ENCODE results near the gene CNTN4. TPM values are rescaled to one million over a fixed set of nuclear protein-coding genes. Genes with fewer than 3 reads are reported as not detected.

Gene CNTN4
- total and polyA plus RNA-seq, 4 donors: 1.5 to 30.7 (median 5.7) TPM

DNA sequence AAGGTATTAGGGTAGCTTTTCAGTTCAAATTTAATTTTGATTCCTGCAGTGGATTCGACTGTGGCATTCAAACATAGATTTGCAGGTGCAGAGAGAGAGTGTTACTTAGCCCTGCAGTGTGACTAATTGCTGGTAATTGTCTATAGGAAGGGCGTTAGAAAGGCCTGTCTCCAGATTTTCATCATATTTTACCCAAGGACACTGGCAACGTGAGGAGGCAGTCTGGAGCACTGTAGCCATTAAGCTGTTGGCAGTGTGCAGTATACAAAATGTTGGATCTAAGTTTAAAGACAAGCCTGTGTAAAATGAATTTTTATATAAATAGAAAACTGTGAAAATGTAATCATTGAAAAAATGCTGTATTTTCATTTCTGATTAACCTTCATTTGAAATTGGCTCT, 342.9 kb downstream of the CNTN4 start:
- TF ChIP-seq CTCF (IDR thresholded peaks at IDR 0.05; ENCODE audit: control extremely low read depth, extremely low read depth): no peak
- no peak for DNase-seq

DNA sequence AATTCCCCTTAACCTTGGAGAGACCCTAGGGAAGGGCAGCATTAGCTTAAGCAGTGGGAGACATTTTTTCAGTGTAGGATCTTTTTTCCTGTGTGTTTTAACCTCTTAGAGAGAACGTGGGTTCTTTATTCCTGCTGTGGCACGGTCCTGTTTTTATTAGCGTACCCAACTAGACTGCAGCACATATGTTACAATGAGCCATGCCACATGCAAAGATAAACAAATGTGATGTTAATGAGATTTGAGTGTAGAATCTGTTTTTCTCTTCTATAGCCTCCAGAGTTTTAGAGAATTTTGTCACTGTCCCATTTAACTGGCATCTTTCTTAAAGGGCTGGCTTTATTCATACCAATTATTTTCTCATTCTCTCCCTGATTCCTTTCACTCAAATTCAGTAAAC, 347.5 kb downstream of the CNTN4 start:
- H3K4me1 ChIP-seq (ENCODE audit: control insufficient read depth in 5 of 5, insufficient read depth in 5 of 5, low read length in 5 of 5): peaks cover 0 to 9% (median 0%) of the 10 kb centered on the region in 5 donors
- 74 to 76% methylated on average over 3 of the region's 3 CpGs for WGBS, 2 donors
- H3K9me3 ChIP-seq (ENCODE audit: control insufficient read depth in 4 of 4, insufficient read depth in 3 of 4, low read length in 3 of 4): no peaks in the 10 kb centered on the region
- DNase-seq: no peak
- no peak overlapping the region for H3K27ac ChIP-seq (ENCODE audit: low read depth in 1 of 2, low read length in 1 of 2)
- no peak overlapping the region for H3K4me3 ChIP-seq
- no peak for ATAC-seq (ENCODE audit: insufficient read depth, low FRiP score)
- no peak overlapping the region for H3K9ac ChIP-seq (ENCODE audit: insufficient read depth in 1 of 2, low read length in 2 of 2)
- H3K36me3 ChIP-seq (ENCODE audit: control insufficient read depth in 4 of 4, insufficient read depth in 4 of 4, low read length in 4 of 4): no peaks in the 10 kb centered on the region
- no peak for TF ChIP-seq CTCF (IDR thresholded peaks at IDR 0.05; ENCODE audit: control extremely low read depth, extremely low read depth)
- no peaks in the 10 kb centered on the region for H3K27me3 ChIP-seq (ENCODE audit: control insufficient read depth in 3 of 3, insufficient read depth in 3 of 3, low read length in 2 of 3)

More for the DNA sequence above, 342.9 kb downstream of the CNTN4 start:
- Histone ChIP-seq H3K4me1 (ENCODE audit: control insufficient read depth in 5 of 5, insufficient read depth in 5 of 5, low read length in 5 of 5) (peaks cover 0 to 2% (median 0%) of the 10 kb centered on the region in 5 donors), H3K36me3 (ENCODE audit: control insufficient read depth in 4 of 4, insufficient read depth in 4 of 4, low read length in 4 of 4) (no peaks in the 10 kb centered on the region), H3K4me3 (no peak overlapping the region), H3K9ac (ENCODE audit: insufficient read depth in 1 of 2, low read length in 2 of 2) (no peak overlapping the region), H3K27ac (ENCODE audit: low read depth in 1 of 2, low read length in 1 of 2) (no peak overlapping the region), H3K27me3 (ENCODE audit: control insufficient read depth in 3 of 3, insufficient read depth in 3 of 3, low read length in 2 of 3) (no peaks in the 10 kb centered on the region), H3K9me3 (ENCODE audit: control insufficient read depth in 4 of 4, insufficient read depth in 3 of 4, low read length in 3 of 4) (no peaks in the 10 kb centered on the region)
- ATAC-seq (ENCODE audit: insufficient read depth, low FRiP score): no peak
- whole genome bisulfite sequencing, 2 donors: 62 to 64% methylated on average over 3 of the region's 3 CpGs

- no peaks in the 10 kb centered on the region for H3K27me3 ChIP-seq (ENCODE audit: control insufficient read depth in 3 of 3, insufficient read depth in 3 of 3, low read length in 2 of 3)
- peaks cover 0 to 15% (median 0%) of the 10 kb centered on the region in 5 donors for H3K4me1 ChIP-seq (ENCODE audit: control insufficient read depth in 5 of 5, insufficient read depth in 5 of 5, low read length in 5 of 5)
- no peak overlapping the region for H3K4me3 ChIP-seq
- no peaks in the 10 kb centered on the region for H3K36me3 ChIP-seq (ENCODE audit: control insufficient read depth in 4 of 4, insufficient read depth in 4 of 4, low read length in 4 of 4)
- TF ChIP-seq CTCF (IDR thresholded peaks at IDR 0.05; ENCODE audit: control extremely low read depth, extremely low read depth): no peak
- ATAC-seq (ENCODE audit: insufficient read depth, low FRiP score) (no peak), DNase-seq (no peak)
- H3K9ac ChIP-seq (ENCODE audit: insufficient read depth in 1 of 2, low read length in 2 of 2): no peak overlapping the region
- H3K27ac ChIP-seq (ENCODE audit: low read depth in 1 of 2, low read length in 1 of 2): no peak overlapping the region
- H3K9me3 ChIP-seq (ENCODE audit: control insufficient read depth in 4 of 4, insufficient read depth in 3 of 4, low read length in 3 of 4): no peaks in the 10 kb centered on the region
- WGBS, 2 donors: 79 to 87% methylated on average over 6 of the region's 6 CpGs
These were observed 353.6 kb downstream of the CNTN4 start for GRCh38 chr3:2452249-2452648.

- Histone ChIP-seq H3K4me1 (ENCODE audit: control insufficient read depth in 5 of 5, insufficient read depth in 5 of 5, low read length in 5 of 5) (peaks cover 0 to 15% (median 0%) of the 10 kb centered on the region in 5 donors), H3K27ac (ENCODE audit: low read depth in 1 of 2, low read length in 1 of 2) (peak overlapping the region in 1 of 2 donors; percentile 35), H3K9me3 (ENCODE audit: control insufficient read depth in 4 of 4, insufficient read depth in 3 of 4, low read length in 3 of 4) (no peaks in the 10 kb centered on the region), H3K27me3 (ENCODE audit: control insufficient read depth in 3 of 3, insufficient read depth in 3 of 3, low read length in 2 of 3) (no peaks in the 10 kb centered on the region), H3K4me3 (no peak overlapping the region), H3K9ac (ENCODE audit: insufficient read depth in 1 of 2, low read length in 2 of 2) (no peak overlapping the region), H3K36me3 (ENCODE audit: control insufficient read depth in 4 of 4, insufficient read depth in 4 of 4, low read length in 4 of 4) (no peaks in the 10 kb centered on the region)
- no peak for TF ChIP-seq CTCF (IDR thresholded peaks at IDR 0.05; ENCODE audit: control extremely low read depth, extremely low read depth)
- DNase-seq (no peak), ATAC-seq (ENCODE audit: insufficient read depth, low FRiP score) (no peak)
- WGBS, 2 donors: 64 to 76% methylated on average over 2 of the region's 2 CpGs
These were observed 356.2 kb downstream of the CNTN4 start for GRCh38 chr3:2454865-2455264.
